ENCODE measurements around the gene STAP1. TPM values are rescaled to one million over a fixed set of nuclear protein-coding genes. Genes with fewer than 3 reads are reported as not detected.

Gene STAP1
- not detected in 5 replicates for total RNA-seq (2022; extraction: Qiagen RNA extraction; ENCODE audit: low read depth)

GRCh38 chr4:67558493-67558892 lies at the start of gene STAP1:
STAP1 (plus strand) TSS chr4:67558727; CDS start chr4:67558810, 83 bp downstream.

GRCh38 chr4:67545199-67546003 lies 13.1 kb upstream of the STAP1 start, which contains the start of gene CENPC:
CENPC (minus strand) TSS chr4:67545503; CDS start chr4:67545355, 148 bp downstream.

Other genes starting within 250 kb of the STAP1 start
- 2.4 to 4.5 TPM (median 4.0 TPM) in 5 replicates for gene CENPC, start 13.2 kb upstream of the STAP1 start, total RNA-seq (2022; extraction: Qiagen RNA extraction; ENCODE audit: low read depth)
- gene UBA6, start 142.4 kb downstream of the STAP1 start, total RNA-seq (2022; extraction: Qiagen RNA extraction; ENCODE audit: low read depth), result 11.6 to 25.8 TPM (median 16.1 TPM) in 5 replicates
- gene GNRHR, start 195.7 kb downstream of the STAP1 start, total RNA-seq (2022; extraction: Qiagen RNA extraction; ENCODE audit: low read depth), result not detected in 5 replicates

All from A549 treated with RU486 at 1 μM for 4 hours (cell line).